ENCODE data around the gene SRPX. TPM values are rescaled to one million over a fixed set of nuclear protein-coding genes. Genes with fewer than 3 reads are reported as not detected.

The SRPX gene
- total and polyA plus RNA-seq, 2 of the 13 experiments (the other 11 are each of a cell fraction or from before 2014, with no cell fraction given) = 0.30 TPM; not detected in 1

DNA sequence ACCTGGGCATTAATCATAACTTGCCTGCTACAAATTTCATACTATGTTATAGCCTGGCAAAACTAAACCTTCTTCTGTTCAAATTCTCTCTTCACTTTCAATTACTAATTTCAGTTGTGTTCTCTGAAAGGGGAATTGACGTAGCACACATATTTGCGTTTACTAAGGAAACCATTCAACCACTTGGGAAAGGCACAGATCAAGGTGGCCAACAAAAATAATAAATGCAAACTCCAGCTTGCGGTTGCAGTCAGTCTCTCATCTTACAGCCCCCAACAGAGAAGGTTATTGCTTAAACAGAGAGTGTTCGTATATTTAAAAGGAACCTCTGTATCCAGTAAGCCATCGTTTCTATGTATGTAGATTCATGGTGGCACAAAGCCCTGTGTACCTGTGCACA, 4.0 kb downstream of the SRPX start (continued):
- no peak for TF ChIP-seq ZNF609 (CRISPR knock-in tag; IDR thresholded peaks at IDR 0.05; ENCODE audit: borderline replicate concordance)
- no peak for TF ChIP-seq ZNF772 (CRISPR knock-in tag; IDR thresholded peaks at IDR 0.05)
- no peak for TF ChIP-seq ZNF142 (CRISPR knock-in tag; IDR thresholded peaks at IDR 0.05)
- no peak for TF ChIP-seq CBX1 (IDR thresholded peaks at IDR 0.05; ENCODE audit: low read depth)
- TF ChIP-seq HOXD1 (CRISPR knock-in tag; IDR thresholded peaks at IDR 0.05) = no peak
